ENCODE data around the gene TCF20.

DNA sequence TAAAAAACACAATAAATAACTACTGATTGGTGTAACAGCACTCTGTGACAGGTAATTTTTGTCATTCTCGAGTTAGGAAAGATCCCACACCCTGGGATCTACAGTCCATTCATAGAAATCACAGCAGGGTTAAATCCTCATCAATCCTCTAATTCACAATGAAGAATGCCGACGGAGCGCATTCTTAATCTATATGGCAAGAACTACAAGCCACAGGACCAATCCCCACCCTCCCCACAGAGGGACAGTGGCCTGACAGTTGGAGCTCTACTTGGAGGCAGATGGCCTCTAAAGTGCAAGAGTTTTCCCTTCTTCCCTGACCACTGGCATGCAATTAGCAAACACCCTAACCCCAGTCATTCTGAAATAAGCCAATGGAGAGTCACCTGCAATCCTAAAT lies 34.2 kb downstream of the TCF20 start:
- TF ChIP-seq, protein P1, sequence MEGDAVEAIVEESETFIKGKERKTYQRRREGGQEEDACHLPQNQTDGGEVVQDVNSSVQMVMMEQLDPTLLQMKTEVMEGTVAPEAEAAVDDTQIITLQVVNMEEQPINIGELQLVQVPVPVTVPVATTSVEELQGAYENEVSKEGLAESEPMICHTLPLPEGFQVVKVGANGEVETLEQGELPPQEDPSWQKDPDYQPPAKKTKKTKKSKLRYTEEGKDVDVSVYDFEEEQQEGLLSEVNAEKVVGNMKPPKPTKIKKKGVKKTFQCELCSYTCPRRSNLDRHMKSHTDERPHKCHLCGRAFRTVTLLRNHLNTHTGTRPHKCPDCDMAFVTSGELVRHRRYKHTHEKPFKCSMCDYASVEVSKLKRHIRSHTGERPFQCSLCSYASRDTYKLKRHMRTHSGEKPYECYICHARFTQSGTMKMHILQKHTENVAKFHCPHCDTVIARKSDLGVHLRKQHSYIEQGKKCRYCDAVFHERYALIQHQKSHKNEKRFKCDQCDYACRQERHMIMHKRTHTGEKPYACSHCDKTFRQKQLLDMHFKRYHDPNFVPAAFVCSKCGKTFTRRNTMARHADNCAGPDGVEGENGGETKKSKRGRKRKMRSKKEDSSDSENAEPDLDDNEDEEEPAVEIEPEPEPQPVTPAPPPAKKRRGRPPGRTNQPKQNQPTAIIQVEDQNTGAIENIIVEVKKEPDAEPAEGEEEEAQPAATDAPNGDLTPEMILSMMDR (IDR thresholded peaks at IDR 0.05) = no peak
- no peak for TF ChIP-seq POLR2A (IDR thresholded peaks at IDR 0.05)

All from right lobe of liver (tissue), 4 donors.